Retinal pigment epithelial cell (primary cell): ENCODE results near the gene ELOVL5.

Experiments used
- DNase-seq: peaks from one replicate; pipeline ENCODE4 v3.0.0-alpha.2; 2010; ENCODE audit warnings: low read depth
- H3K4me3 ChIP-seq: 2 replicates; pipeline ENCODE4 v1.5.1; 2011; ENCODE audit warnings: mild to moderate bottlenecking, low read length, control low read depth, moderate library complexity
- CTCF ChIP-seq: conservative IDR thresholded peaks from 2 replicates; pipeline ENCODE4 v1.5.1; 2011; ENCODE audit warnings: low read depth, low read length, control low read depth, inconsistent platforms

ELOVL5 gene

GRCh38 chr6:53246924-53247323 is 101.8 kb downstream of the ELOVL5 start:
- TF ChIP-seq CTCF = no peak
- no peak overlapping the region for H3K4me3 ChIP-seq
- DNase-seq = no peak

GRCh38 chr6:53244958-53245357 is 103.8 kb downstream of the ELOVL5 start:
- TF ChIP-seq CTCF = no peak
- H3K4me3 ChIP-seq = no peak overlapping the region

GRCh38 chr6:53244399-53244931 is 104.3 kb downstream of the ELOVL5 start:
- TF ChIP-seq CTCF = no peak
- H3K4me3 ChIP-seq = no peak overlapping the region

More at GRCh38 chr6:53244958-53245357, 103.8 kb downstream of the ELOVL5 start:
- DNase-seq = no peak

GRCh38 chr6:53241938-53242337 is 106.8 kb downstream of the ELOVL5 start:
- no peak for TF ChIP-seq CTCF
- no peak for DNase-seq
- no peak overlapping the region for H3K4me3 ChIP-seq

More at GRCh38 chr6:53244399-53244931, 104.3 kb downstream of the ELOVL5 start:
- DNase-seq = no peak

- no peak overlapping the region for H3K4me3 ChIP-seq
- DNase-seq = no peak
- TF ChIP-seq CTCF = no peak
These were observed 108.0 kb downstream of the ELOVL5 start for GRCh38 chr6:53240761-53241160.

- no peak for DNase-seq
- H3K4me3 ChIP-seq = no peak overlapping the region
- TF ChIP-seq CTCF = no peak
These were observed 108.6 kb downstream of the ELOVL5 start for GRCh38 chr6:53240139-53240538.

GRCh38 chr6:53239526-53239925 is 109.2 kb downstream of the ELOVL5 start:
- H3K4me3 ChIP-seq = no peak overlapping the region
- TF ChIP-seq CTCF = no peak
- no peak for DNase-seq
